ENCODE data around the gene TENM4. TPM values are rescaled to one million over a fixed set of nuclear protein-coding genes. Genes with fewer than 3 reads are reported as not detected.

Gene TENM4
- total and polyA plus RNA-seq, 2 of the 13 experiments (the other 11 are each of a cell fraction or from before 2014, with no cell fraction given), result not detected

DNA sequence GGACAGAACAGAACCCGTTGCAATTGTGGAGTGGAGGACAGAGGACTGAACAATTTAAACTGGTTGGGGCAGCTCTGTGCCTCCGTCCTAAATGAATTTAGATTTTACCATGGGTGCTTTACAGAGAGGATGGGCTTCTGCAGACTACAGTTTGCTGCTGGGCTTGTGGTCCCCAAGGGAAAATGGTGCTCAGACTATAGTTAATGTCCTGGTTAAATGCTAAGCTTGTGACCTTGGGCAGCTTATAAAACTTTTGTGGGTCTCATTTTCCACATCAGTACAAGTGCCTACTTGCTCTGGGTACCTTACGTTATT lies 511.0 kb downstream of the TENM4 start:
- no peak overlapping the region for H3K9ac ChIP-seq (ENCODE audit: insufficient read depth, low read depth, low read length)
- ChIA-PET POLR2A (no interaction called here), CTCF (ENCODE audit: low intra/inter-chr PET ratio, low total read pairs) (no interaction called here)
- no peak for ATAC-seq
- in situ Hi-C loops (cut with HindIII; ENCODE audit: extremely low pct_ligation_motif_present, low pct_unique_long_range_greater_than_20kb), result no loop called here
- no peak overlapping the region for H2AFZ ChIP-seq (ENCODE audit: low read length)
- H3K9me3 ChIP-seq (ENCODE audit: low read length), result no peaks in the 10 kb centered on the region
- H3K27ac ChIP-seq (ENCODE audit: extremely low read length, insufficient read depth, low read length), result no peak overlapping the region
- H3K79me2 ChIP-seq (ENCODE audit: insufficient read depth, low read length), result no peaks in the 10 kb centered on the region
- H3K27me3 ChIP-seq (ENCODE audit: control insufficient read depth in 1 of 2, insufficient read depth in 2 of 2, low read length in 2 of 2), result peaks cover 0 to 11% of the 10 kb centered on the region in 2 experiments; a peak in 2 of 5 replicates
- no peaks in the 10 kb centered on the region for H3K36me3 ChIP-seq (replicated peaks in 1 of 2; ENCODE audit: control insufficient read depth in 1 of 2, insufficient read depth in 2 of 2, low read length in 2 of 2)
- no peak overlapping the region for H3K4me2 ChIP-seq (ENCODE audit: low read depth, low read length)
- BruUV-seq (replicated peaks), result no TSS peak
- no peak overlapping the region for H3K4me3 ChIP-seq (replicated peaks in 1 of 3; ENCODE audit: insufficient read depth in 1 of 3, low read depth in 2 of 3, low read length in 3 of 3)
- no peak for DNase-seq (ENCODE audit: low spot score)
- WGBS (ENCODE audit: low lambda C conversion rate), result 14% methylated on average over 3 of the region's 3 CpGs
- H4K20me1 ChIP-seq (ENCODE audit: insufficient read depth, low read length), result no peaks in the 10 kb centered on the region
- no peaks in the 10 kb centered on the region for H3K4me1 ChIP-seq (ENCODE audit: insufficient read depth, low read length)
- intact Hi-C loops (cut with micrococcal nuclease; ENCODE audit: unreplicated experiment), result no loop called here
- no peak for FAIRE-seq
- TF ChIP-seq, protein P1, sequence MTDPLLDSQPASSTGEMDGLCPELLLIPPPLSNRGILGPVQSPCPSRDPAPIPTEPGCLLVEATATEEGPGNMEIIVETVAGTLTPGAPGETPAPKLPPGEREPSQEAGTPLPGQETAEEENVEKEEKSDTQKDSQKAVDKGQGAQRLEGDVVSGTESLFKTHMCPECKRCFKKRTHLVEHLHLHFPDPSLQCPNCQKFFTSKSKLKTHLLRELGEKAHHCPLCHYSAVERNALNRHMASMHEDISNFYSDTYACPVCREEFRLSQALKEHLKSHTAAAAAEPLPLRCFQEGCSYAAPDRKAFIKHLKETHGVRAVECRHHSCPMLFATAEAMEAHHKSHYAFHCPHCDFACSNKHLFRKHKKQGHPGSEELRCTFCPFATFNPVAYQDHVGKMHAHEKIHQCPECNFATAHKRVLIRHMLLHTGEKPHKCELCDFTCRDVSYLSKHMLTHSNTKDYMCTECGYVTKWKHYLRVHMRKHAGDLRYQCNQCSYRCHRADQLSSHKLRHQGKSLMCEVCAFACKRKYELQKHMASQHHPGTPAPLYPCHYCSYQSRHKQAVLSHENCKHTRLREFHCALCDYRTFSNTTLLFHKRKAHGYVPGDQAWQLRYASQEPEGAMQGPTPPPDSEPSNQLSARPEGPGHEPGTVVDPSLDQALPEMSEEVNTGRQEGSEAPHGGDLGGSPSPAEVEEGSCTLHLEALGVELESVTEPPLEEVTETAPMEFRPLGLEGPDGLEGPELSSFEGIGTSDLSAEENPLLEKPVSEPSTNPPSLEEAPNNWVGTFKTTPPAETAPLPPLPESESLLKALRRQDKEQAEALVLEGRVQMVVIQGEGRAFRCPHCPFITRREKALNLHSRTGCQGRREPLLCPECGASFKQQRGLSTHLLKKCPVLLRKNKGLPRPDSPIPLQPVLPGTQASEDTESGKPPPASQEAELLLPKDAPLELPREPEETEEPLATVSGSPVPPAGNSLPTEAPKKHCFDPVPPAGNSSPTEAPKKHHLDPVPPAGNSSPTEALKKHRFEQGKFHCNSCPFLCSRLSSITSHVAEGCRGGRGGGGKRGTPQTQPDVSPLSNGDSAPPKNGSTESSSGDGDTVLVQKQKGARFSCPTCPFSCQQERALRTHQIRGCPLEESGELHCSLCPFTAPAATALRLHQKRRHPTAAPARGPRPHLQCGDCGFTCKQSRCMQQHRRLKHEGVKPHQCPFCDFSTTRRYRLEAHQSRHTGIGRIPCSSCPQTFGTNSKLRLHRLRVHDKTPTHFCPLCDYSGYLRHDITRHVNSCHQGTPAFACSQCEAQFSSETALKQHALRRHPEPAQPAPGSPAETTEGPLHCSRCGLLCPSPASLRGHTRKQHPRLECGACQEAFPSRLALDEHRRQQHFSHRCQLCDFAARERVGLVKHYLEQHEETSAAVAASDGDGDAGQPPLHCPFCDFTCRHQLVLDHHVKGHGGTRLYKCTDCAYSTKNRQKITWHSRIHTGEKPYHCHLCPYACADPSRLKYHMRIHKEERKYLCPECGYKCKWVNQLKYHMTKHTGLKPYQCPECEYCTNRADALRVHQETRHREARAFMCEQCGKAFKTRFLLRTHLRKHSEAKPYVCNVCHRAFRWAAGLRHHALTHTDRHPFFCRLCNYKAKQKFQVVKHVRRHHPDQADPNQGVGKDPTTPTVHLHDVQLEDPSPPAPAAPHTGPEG (CRISPR knock-in tag; IDR thresholded peaks at IDR 0.05), result no peak
- TF ChIP-seq, protein P2, sequence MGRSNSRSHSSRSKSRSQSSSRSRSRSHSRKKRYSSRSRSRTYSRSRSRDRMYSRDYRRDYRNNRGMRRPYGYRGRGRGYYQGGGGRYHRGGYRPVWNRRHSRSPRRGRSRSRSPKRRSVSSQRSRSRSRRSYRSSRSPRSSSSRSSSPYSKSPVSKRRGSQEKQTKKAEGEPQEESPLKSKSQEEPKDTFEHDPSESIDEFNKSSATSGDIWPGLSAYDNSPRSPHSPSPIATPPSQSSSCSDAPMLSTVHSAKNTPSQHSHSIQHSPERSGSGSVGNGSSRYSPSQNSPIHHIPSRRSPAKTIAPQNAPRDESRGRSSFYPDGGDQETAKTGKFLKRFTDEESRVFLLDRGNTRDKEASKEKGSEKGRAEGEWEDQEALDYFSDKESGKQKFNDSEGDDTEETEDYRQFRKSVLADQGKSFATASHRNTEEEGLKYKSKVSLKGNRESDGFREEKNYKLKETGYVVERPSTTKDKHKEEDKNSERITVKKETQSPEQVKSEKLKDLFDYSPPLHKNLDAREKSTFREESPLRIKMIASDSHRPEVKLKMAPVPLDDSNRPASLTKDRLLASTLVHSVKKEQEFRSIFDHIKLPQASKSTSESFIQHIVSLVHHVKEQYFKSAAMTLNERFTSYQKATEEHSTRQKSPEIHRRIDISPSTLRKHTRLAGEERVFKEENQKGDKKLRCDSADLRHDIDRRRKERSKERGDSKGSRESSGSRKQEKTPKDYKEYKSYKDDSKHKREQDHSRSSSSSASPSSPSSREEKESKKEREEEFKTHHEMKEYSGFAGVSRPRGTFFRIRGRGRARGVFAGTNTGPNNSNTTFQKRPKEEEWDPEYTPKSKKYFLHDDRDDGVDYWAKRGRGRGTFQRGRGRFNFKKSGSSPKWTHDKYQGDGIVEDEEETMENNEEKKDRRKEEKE (IDR thresholded peaks at IDR 0.05), result no peak
- TF ChIP-seq ZNF720 (CRISPR knock-in tag; IDR thresholded peaks at IDR 0.05) (no peak), MATR3 (CRISPR knock-in tag; IDR thresholded peaks at IDR 0.05) (no peak), HNRNPK (IDR thresholded peaks at IDR 0.05; ENCODE audit: low read depth, low read length, poor library complexity, severe bottlenecking) (no peak), WIZ (CRISPR knock-in tag; IDR thresholded peaks at IDR 0.05) (no peak), MIER2 (CRISPR knock-in tag; IDR thresholded peaks at IDR 0.05) (no peak), U2AF2 (IDR thresholded peaks at IDR 0.05; ENCODE audit: low read depth, low read length) (no peak), ZNF124 (CRISPR knock-in tag; IDR thresholded peaks at IDR 0.05) (no peak), NR2C2 (CRISPR knock-in tag; IDR thresholded peaks at IDR 0.05; ENCODE audit: borderline replicate concordance) (no peak)
- TF ChIP-seq, protein P3, sequence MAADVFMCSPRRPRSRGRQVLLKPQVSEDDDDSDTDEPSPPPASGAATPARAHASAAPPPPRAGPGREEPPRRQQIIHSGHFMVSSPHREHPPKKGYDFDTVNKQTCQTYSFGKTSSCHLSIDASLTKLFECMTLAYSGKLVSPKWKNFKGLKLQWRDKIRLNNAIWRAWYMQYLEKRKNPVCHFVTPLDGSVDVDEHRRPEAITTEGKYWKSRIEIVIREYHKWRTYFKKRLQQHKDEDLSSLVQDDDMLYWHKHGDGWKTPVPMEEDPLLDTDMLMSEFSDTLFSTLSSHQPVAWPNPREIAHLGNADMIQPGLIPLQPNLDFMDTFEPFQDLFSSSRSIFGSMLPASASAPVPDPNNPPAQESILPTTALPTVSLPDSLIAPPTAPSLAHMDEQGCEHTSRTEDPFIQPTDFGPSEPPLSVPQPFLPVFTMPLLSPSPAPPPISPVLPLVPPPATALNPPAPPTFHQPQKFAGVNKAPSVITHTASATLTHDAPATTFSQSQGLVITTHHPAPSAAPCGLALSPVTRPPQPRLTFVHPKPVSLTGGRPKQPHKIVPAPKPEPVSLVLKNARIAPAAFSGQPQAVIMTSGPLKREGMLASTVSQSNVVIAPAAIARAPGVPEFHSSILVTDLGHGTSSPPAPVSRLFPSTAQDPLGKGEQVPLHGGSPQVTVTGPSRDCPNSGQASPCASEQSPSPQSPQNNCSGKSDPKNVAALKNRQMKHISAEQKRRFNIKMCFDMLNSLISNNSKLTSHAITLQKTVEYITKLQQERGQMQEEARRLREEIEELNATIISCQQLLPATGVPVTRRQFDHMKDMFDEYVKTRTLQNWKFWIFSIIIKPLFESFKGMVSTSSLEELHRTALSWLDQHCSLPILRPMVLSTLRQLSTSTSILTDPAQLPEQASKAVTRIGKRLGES (CRISPR knock-in tag; IDR thresholded peaks at IDR 0.05; ENCODE audit: borderline replicate concordance), result no peak
- TF ChIP-seq, protein P4, sequence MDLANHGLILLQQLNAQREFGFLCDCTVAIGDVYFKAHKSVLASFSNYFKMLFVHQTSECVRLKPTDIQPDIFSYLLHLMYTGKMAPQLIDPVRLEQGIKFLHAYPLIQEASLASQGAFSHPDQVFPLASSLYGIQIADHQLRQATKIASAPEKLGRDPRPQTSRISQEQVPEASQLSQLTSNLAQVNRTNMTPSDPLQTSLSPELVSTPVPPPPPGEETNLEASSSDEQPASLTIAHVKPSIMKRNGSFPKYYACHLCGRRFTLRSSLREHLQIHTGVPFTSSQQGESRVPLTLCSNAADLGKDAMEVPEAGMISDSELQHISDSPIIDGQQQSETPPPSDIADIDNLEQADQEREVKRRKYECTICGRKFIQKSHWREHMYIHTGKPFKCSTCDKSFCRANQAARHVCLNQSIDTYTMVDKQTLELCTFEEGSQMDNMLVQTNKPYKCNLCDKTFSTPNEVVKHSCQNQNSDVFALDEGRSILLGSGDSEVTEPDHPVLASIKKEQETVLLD (CRISPR knock-in tag; IDR thresholded peaks at IDR 0.05; ENCODE audit: low read depth), result no peak

All from HepG2 (cell line).